Skeletal muscle tissue (tissue), 4 donors: ENCODE measurements around the gene GRB10. TPM values are rescaled to one million over a fixed set of nuclear protein-coding genes. Genes with fewer than 3 reads are reported as not detected.

Experiments
- H3K27ac ChIP-seq: one replicate; pipeline ENCODE4 v1.7.0; 2013; ENCODE audit warnings: mild to moderate bottlenecking, low read depth, low read length, inconsistent platforms
- H3K27me3 ChIP-seq, 3 donors: one replicate each; pipeline ENCODE4 v1.7.0; 2013; ENCODE audit warnings: low read length in 3 of 3; ENCODE audit not compliant: control insufficient read depth in 3 of 3, insufficient read depth in 3 of 3
- H3K36me3 ChIP-seq, 3 donors: one replicate each; pipeline ENCODE4 v1.7.0; 2013; ENCODE audit warnings: low read length in 3 of 3; ENCODE audit not compliant: control insufficient read depth in 3 of 3, insufficient read depth in 3 of 3
- H3K4me1 ChIP-seq, 3 donors: one replicate each; pipeline ENCODE4 v1.7.0; 2013; ENCODE audit warnings: low read length in 3 of 3, mild to moderate bottlenecking in 3 of 3; ENCODE audit not compliant: control insufficient read depth in 3 of 3, insufficient read depth in 3 of 3
- H3K4me3 ChIP-seq, 3 donors: one replicate each; pipeline ENCODE4 v1.7.0; 2013; ENCODE audit warnings: low read length in 3 of 3
- H3K9ac ChIP-seq, 3 donors: one replicate each; pipeline ENCODE4 v1.7.0; 2013; ENCODE audit warnings: low read length in 3 of 3, mild to moderate bottlenecking in 3 of 3, moderate library complexity in 2 of 3, low read depth in 1 of 3
- H3K9me3 ChIP-seq, 3 donors: one replicate each; pipeline ENCODE4 v1.7.0; 2013; ENCODE audit warnings: low read length in 3 of 3; ENCODE audit not compliant: control insufficient read depth in 3 of 3
- total RNA-seq: library from RNA; depleted of rRNA; stranded (reverse); fragments of >200 nt; gene quantifications from one replicate; pipeline ENCODE4 v1.2.3, GENCODE V29; 2014
- donor health status: Osteomylitis.

The GRB10 gene
- total RNA-seq, 1 donor from 2014 or later: 17.7 TPM

GRCh38 chr7:50650057-50650664 is 132.5 kb downstream of the GRB10 start:
- peaks cover 0 to 7% (median 2%) of the 10 kb centered on the region in 3 donors for H3K36me3 ChIP-seq
- H3K9ac ChIP-seq: no peak overlapping the region
- H3K27ac ChIP-seq: no peak overlapping the region
- no peaks in the 10 kb centered on the region for H3K27me3 ChIP-seq
- no peaks in the 10 kb centered on the region for H3K9me3 ChIP-seq
- H3K4me3 ChIP-seq: no peak overlapping the region
- H3K4me1 ChIP-seq: peaks cover 26 to 48% (median 39%) of the 10 kb centered on the region in 3 donors

- Histone ChIP-seq H3K4me1 (peaks cover 21 to 45% (median 33%) of the 10 kb centered on the region in 3 donors), H3K27me3 (no peaks in the 10 kb centered on the region), H3K9me3 (no peaks in the 10 kb centered on the region), H3K27ac (no peak overlapping the region), H3K36me3 (peaks cover 0 to 7% (median 2%) of the 10 kb centered on the region in 3 donors), H3K4me3 (no peak overlapping the region), H3K9ac (no peak overlapping the region)
Measured at GRCh38 chr7:50649259-50649885, 133.3 kb downstream of the GRB10 start.

- no peaks in the 10 kb centered on the region for H3K9me3 ChIP-seq
- no peak overlapping the region for H3K27ac ChIP-seq
- H3K4me3 ChIP-seq: no peak overlapping the region
- H3K36me3 ChIP-seq: peaks cover 0 to 7% (median 2%) of the 10 kb centered on the region in 3 donors
- peaks cover 14 to 43% (median 29%) of the 10 kb centered on the region in 3 donors for H3K4me1 ChIP-seq
- no peaks in the 10 kb centered on the region for H3K27me3 ChIP-seq
- H3K9ac ChIP-seq: no peak overlapping the region
Measured at GRCh38 chr7:50648570-50649169, 134.0 kb downstream of the GRB10 start.

- Histone ChIP-seq H3K36me3 (peaks cover 0 to 7% (median 2%) of the 10 kb centered on the region in 3 donors), H3K9ac (no peak overlapping the region), H3K4me3 (no peak overlapping the region), H3K27ac (no peak overlapping the region), H3K27me3 (no peaks in the 10 kb centered on the region), H3K9me3 (no peaks in the 10 kb centered on the region), H3K4me1 (peaks cover 8 to 42% (median 23%) of the 10 kb centered on the region in 3 donors)
Measured at GRCh38 chr7:50648076-50648475, 134.6 kb downstream of the GRB10 start.

- Histone ChIP-seq H3K4me1 (peaks cover 4 to 39% (median 16%) of the 10 kb centered on the region in 3 donors), H3K27me3 (no peaks in the 10 kb centered on the region), H3K27ac (no peak overlapping the region), H3K4me3 (no peak overlapping the region), H3K9me3 (no peaks in the 10 kb centered on the region), H3K36me3 (peaks cover 0 to 7% (median 2%) of the 10 kb centered on the region in 3 donors), H3K9ac (no peak overlapping the region)
Measured at GRCh38 chr7:50647286-50647980, 135.3 kb downstream of the GRB10 start.

GRCh38 chr7:50646069-50646468 is 136.6 kb downstream of the GRB10 start:
- Histone ChIP-seq H3K36me3 (peaks cover 0 to 7% (median 2%) of the 10 kb centered on the region in 3 donors), H3K4me1 (peaks cover 16 to 41% (median 23%) of the 10 kb centered on the region in 3 donors), H3K9me3 (no peaks in the 10 kb centered on the region), H3K4me3 (no peak overlapping the region), H3K27me3 (no peaks in the 10 kb centered on the region), H3K27ac (peak overlapping the region; percentile 67), H3K9ac (no peak overlapping the region)

GRCh38 chr7:50645186-50645585 is 137.5 kb downstream of the GRB10 start:
- Histone ChIP-seq H3K36me3 (peaks cover 0 to 5% (median 2%) of the 10 kb centered on the region in 3 donors), H3K27me3 (no peaks in the 10 kb centered on the region), H3K9ac (peak overlapping the region; percentile 51 to 71 (median 55)), H3K4me1 (peaks cover 16 to 46% (median 28%) of the 10 kb centered on the region in 3 donors), H3K27ac (peak overlapping the region; percentile 67), H3K9me3 (no peaks in the 10 kb centered on the region), H3K4me3 (peak overlapping the region in 2 of 3 donors; percentile 59 to 61)

GRCh38 chr7:50644586-50644985 is 138.1 kb downstream of the GRB10 start:
- Histone ChIP-seq H3K4me3 (peak overlapping the region in 2 of 3 donors; percentile 39 to 61), H3K9ac (peak overlapping the region; percentile 17 to 55 (median 51)), H3K4me1 (peaks cover 16 to 46% (median 28%) of the 10 kb centered on the region in 3 donors), H3K27me3 (no peaks in the 10 kb centered on the region), H3K27ac (peak overlapping the region; percentile 67), H3K36me3 (peaks cover 0 to 2% (median 2%) of the 10 kb centered on the region in 3 donors), H3K9me3 (no peaks in the 10 kb centered on the region)

GRCh38 chr7:50644114-50644513 is 138.6 kb downstream of the GRB10 start:
- peak overlapping the region; percentile 67 for H3K27ac ChIP-seq
- no peaks in the 10 kb centered on the region for H3K9me3 ChIP-seq
- peaks cover 16 to 46% (median 28%) of the 10 kb centered on the region in 3 donors for H3K4me1 ChIP-seq
- no peaks in the 10 kb centered on the region for H3K27me3 ChIP-seq
- H3K9ac ChIP-seq: peak overlapping the region in 1 of 3 donors; percentile 51
- H3K36me3 ChIP-seq: peaks cover 0 to 2% (median 0%) of the 10 kb centered on the region in 3 donors
- peak overlapping the region in 1 of 3 donors; percentile 61 for H3K4me3 ChIP-seq
